ENCODE measurements around the gene ELL. TPM values are rescaled to one million over a fixed set of nuclear protein-coding genes. Genes with fewer than 3 reads are reported as not detected.
A peak's percentile ranks its signal among the peaks of the same experiment; 100 is the strongest.

The ELL gene
- total RNA-seq: 10 to 100 TPM in 3 of 4 donors, 1 to 10 TPM in 1; 9.1 to 35.1 (median 20.1) TPM

DNA sequence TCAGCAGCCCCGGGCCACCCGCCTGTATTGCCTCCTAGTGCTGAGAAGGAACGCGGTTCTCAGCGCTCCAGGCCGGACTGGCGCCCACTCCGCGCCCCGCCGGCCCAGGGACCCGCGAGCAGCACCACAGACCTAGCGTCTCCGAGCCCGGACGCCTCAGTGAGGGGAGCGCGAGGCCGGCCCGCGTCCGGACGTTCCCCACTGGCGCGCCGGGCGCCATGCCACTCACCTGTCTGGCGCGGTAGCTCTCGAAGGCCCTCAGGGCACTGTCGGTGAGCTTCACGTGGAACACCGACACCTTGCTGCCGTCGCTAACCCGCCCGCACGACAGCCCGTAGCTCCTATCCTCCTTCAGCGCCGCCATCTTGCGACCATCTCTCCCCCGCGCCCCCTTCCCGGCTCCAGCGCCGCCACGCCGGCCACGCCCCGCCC is at the start of gene ELL:
ELL (minus strand) TSS at position 379 of the 432 bp plus-strand sequence; CDS start at position 364, 15 bp downstream.
- no peaks in the 10 kb centered on the region for H3K9me3 ChIP-seq
- H3K36me3 ChIP-seq: no peaks in the 10 kb centered on the region
- H3K4me3 ChIP-seq: peak within 1 kb of the TSS; percentile 91 to 99 (median 95)
- TF ChIP-seq POLR2A (IDR thresholded peaks at IDR 0.05; ENCODE audit: low read depth) (peak; percentile 98), POLR2AphosphoS5 (IDR thresholded peaks at IDR 0.05) (peak; percentile 84 to 99), EP300 (IDR thresholded peaks at IDR 0.05) (no peak)
- TF ChIP-seq, protein P1, sequence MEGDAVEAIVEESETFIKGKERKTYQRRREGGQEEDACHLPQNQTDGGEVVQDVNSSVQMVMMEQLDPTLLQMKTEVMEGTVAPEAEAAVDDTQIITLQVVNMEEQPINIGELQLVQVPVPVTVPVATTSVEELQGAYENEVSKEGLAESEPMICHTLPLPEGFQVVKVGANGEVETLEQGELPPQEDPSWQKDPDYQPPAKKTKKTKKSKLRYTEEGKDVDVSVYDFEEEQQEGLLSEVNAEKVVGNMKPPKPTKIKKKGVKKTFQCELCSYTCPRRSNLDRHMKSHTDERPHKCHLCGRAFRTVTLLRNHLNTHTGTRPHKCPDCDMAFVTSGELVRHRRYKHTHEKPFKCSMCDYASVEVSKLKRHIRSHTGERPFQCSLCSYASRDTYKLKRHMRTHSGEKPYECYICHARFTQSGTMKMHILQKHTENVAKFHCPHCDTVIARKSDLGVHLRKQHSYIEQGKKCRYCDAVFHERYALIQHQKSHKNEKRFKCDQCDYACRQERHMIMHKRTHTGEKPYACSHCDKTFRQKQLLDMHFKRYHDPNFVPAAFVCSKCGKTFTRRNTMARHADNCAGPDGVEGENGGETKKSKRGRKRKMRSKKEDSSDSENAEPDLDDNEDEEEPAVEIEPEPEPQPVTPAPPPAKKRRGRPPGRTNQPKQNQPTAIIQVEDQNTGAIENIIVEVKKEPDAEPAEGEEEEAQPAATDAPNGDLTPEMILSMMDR (IDR thresholded peaks at IDR 0.05): no peak
- under 1% methylated on average over 24 of the region's 52 CpGs for WGBS
- H3K27me3 ChIP-seq: no peaks in the 10 kb centered on the region
- H3K27ac ChIP-seq (replicated peaks in 1 of 4): peak within 1 kb of the TSS; percentile 96 to 99 (median 98)
- DNase-seq (ENCODE audit: extremely low spot score): no peak
- intact Hi-C loops (cut with DNase I): loop anchor here (5.0 kb wide), 3 partner anchors 36 to 59 kb away; partner anchors contain the start of gene KXD1
- peaks cover 21 to 49% (median 35%) of the 10 kb centered on the region in 4 donors for H3K4me1 ChIP-seq

DNA sequence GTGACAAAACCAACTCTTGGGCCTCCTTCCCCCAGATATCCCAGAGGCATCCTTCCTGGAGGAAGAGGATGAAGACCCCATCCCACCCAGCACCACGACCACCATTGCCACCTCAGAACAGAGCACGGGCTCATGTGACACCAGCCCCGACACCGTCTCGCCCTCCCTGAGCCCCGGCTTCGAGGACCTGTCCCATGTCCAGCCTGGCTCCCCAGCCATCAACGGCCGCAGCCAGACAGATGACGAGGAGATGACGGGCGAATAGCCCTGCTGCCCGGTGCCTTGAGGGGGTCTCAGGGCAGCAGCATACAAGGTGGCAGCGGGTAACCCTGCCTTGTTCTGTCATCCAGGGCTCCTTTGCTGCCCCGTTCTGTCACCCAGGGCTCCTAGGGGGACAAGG is 46.5 kb upstream of the ELL start:
- H3K9me3 ChIP-seq: no peaks in the 10 kb centered on the region
- H3K27ac ChIP-seq (replicated peaks in 1 of 4): no peak overlapping the region
- peaks cover 16 to 20% (median 19%) of the 10 kb centered on the region in 4 donors for H3K4me1 ChIP-seq
- no peaks in the 10 kb centered on the region for H3K27me3 ChIP-seq
- H3K36me3 ChIP-seq: peaks cover 60 to 67% (median 63%) of the 10 kb centered on the region in 4 donors
- H3K4me3 ChIP-seq: no peak overlapping the region
- intact Hi-C loops (cut with DNase I): loop anchor here (5.0 kb wide), 1 partner anchor 96 kb away; no protein-coding TSS in a partner anchor
- DNase-seq (ENCODE audit: extremely low spot score): no peak
- no peak for TF ChIP-seq EP300 (IDR thresholded peaks at IDR 0.05)
- TF ChIP-seq POLR2A (IDR thresholded peaks at IDR 0.05; ENCODE audit: low read depth): no peak
- TF ChIP-seq POLR2AphosphoS5 (IDR thresholded peaks at IDR 0.05): no peak
- TF ChIP-seq, protein P1 (IDR thresholded peaks at IDR 0.05): no peak
- WGBS: 84% methylated on average over 4 of the region's 15 CpGs

DNA sequence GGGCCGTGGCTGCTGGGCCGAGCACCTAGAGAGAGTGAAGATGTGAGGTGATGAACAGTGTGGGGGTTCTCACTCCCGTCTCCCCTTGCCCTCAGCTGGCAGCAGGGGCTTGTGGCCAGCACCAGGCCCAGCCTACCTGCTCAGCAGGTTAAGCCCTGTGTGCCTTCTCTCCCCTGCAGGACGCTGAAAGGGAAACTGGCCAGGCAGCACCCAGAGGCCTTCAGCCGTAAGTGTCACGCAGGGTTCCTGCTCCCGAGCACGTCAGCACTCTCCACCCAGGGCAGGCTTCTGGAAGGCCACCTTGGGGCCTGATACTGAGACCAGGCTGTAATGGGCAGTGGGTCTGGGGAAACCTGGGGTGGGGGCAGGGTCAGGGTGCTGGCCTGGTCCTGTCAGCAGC is 45.1 kb upstream of the ELL start:
- Histone ChIP-seq H3K4me1 (peaks cover 6 to 9% (median 7%) of the 10 kb centered on the region in 4 donors), H3K27me3 (no peaks in the 10 kb centered on the region), H3K9me3 (no peaks in the 10 kb centered on the region), H3K36me3 (peaks cover 67 to 79% (median 74%) of the 10 kb centered on the region in 4 donors), H3K27ac (replicated peaks in 1 of 4) (no peak overlapping the region), H3K4me3 (no peak overlapping the region)
- DNase-seq (ENCODE audit: extremely low spot score): no peak
- TF ChIP-seq, protein P1 (IDR thresholded peaks at IDR 0.05): no peak
- no peak for TF ChIP-seq POLR2A (IDR thresholded peaks at IDR 0.05; ENCODE audit: low read depth)
- TF ChIP-seq POLR2AphosphoS5 (IDR thresholded peaks at IDR 0.05): no peak
- no peak for TF ChIP-seq EP300 (IDR thresholded peaks at IDR 0.05)
- intact Hi-C loops (cut with DNase I): loop anchor here (5.0 kb wide), 1 partner anchor 95 kb away; no protein-coding TSS in a partner anchor
- 83% methylated on average over 2 of the region's 8 CpGs for WGBS

DNA sequence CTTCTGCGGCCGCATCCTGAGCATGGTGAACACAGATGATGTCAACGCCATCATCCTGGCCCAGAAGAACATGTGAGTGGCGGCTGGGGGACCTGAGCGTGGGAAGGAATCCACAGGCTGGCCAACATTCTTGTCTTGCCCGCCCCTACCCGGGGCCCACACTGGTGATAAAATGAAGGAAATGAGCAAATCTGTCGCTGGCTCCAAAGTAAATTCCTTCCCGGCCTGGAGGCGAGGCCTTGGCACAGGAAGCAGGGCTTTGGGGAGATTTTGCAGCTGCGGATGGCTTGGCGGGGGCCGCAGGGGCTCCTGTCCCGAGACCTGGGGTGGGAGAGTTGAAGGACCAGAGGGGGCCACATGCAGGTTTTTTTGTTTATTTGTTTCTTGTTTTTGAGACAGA is 40.2 kb upstream of the ELL start:
- Histone ChIP-seq H3K4me3 (no peak overlapping the region), H3K36me3 (peaks cover 44 to 62% (median 55%) of the 10 kb centered on the region in 4 donors), H3K27ac (replicated peaks in 1 of 4) (peak overlapping the region; percentile 44 to 71 (median 54)), H3K27me3 (no peaks in the 10 kb centered on the region), H3K4me1 (peaks cover 8 to 42% (median 26%) of the 10 kb centered on the region in 4 donors), H3K9me3 (no peaks in the 10 kb centered on the region)
- 71% methylated on average over 14 of the region's 14 CpGs for WGBS
- DNase-seq (ENCODE audit: extremely low spot score): no peak
- TF ChIP-seq POLR2AphosphoS5 (IDR thresholded peaks at IDR 0.05) (peak in 1 of 2 donors; percentile 27), POLR2A (IDR thresholded peaks at IDR 0.05; ENCODE audit: low read depth) (no peak)
- intact Hi-C loops (cut with DNase I): no loop called here

DNA sequence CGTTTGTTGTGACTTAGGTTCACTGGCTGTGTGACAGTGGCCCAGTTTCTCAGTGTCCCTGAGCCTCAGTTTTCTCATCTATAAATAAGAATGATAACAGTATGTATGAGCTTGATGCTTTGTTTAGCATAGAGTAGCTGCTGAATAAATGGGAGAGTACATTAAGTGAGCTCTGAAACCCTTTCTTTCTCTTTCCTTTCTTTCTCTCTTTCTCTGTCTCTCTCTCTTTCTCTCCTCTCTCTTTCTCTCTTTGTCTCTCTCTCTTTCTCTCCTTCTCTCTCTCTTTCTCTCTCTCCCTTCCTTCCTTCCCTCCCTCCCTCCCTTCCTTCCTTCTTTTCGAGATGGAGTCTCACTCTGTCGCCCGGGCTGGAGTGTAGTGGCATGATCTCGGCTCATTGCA is 37.8 kb upstream of the ELL start:
- no peaks in the 10 kb centered on the region for H3K27me3 ChIP-seq
- 50% methylated on average over 5 of the region's 5 CpGs for WGBS
- peak overlapping the region in 2 of 4 donors; percentile 3 to 99 for H3K27ac ChIP-seq (replicated peaks in 1 of 4)
- no peaks in the 10 kb centered on the region for H3K9me3 ChIP-seq
- intact Hi-C loops (cut with DNase I): loop anchor here (5.0 kb wide), 1 partner anchor 37 kb away; the partner anchor contains the start of gene ELL
- TF ChIP-seq EP300 (IDR thresholded peaks at IDR 0.05): no peak
- no peak for TF ChIP-seq POLR2AphosphoS5 (IDR thresholded peaks at IDR 0.05)
- TF ChIP-seq, protein P1 (IDR thresholded peaks at IDR 0.05): no peak
- TF ChIP-seq POLR2A (IDR thresholded peaks at IDR 0.05; ENCODE audit: low read depth): no peak
- no peak overlapping the region for H3K4me3 ChIP-seq
- peaks cover 20 to 38% (median 31%) of the 10 kb centered on the region in 4 donors for H3K36me3 ChIP-seq
- H3K4me1 ChIP-seq: peaks cover 8 to 43% (median 27%) of the 10 kb centered on the region in 4 donors
- no peak for DNase-seq (ENCODE audit: extremely low spot score)
